NCI-H1092 treated with DMSO at 0.1 percent for 48 hours (cell line): Measurements from ENCODE around the gene FAT2.
"Not testable (repeated sequence)": the region's sequence is repeated elsewhere in the genome, so short reads cannot be mapped to it uniquely, and the experiment has no call there.

ENCODE experiments used
- DNase-seq: peaks from one replicate; lab custom pipeline; 2025; lab: John Stamatoyannopoulos, UW

The FAT2 gene

GRCh38 chr5:151581812-151582583, 9.1 kb downstream of the FAT2 start:
- DNase-seq, result no peak

GRCh38 chr5:151581347-151581746, 9.8 kb downstream of the FAT2 start:
- DNase-seq, result no peak

- DNase-seq, result no peak
Measured at GRCh38 chr5:151580858-151581257, 10.3 kb downstream of the FAT2 start.

GRCh38 chr5:151580239-151580638, 10.9 kb downstream of the FAT2 start:
- DNase-seq, result no peak

- not testable (repeated sequence) for DNase-seq
Measured at GRCh38 chr5:151579146-151579545, 12.0 kb downstream of the FAT2 start.

GRCh38 chr5:151578326-151579025, 12.7 kb downstream of the FAT2 start:
- DNase-seq, result no peak

- DNase-seq, result no peak
Measured at GRCh38 chr5:151577566-151577965, 13.6 kb downstream of the FAT2 start.

- no peak for DNase-seq
Measured at GRCh38 chr5:151574444-151574996, 16.6 kb downstream of the FAT2 start.

- DNase-seq, result no peak
Measured at GRCh38 chr5:151572657-151573368, 18.3 kb downstream of the FAT2 start.

GRCh38 chr5:151571270-151572173, 19.6 kb downstream of the FAT2 start:
- no peak for DNase-seq

GRCh38 chr5:151570512-151571269, 20.4 kb downstream of the FAT2 start:
- DNase-seq, result no peak

GRCh38 chr5:151570058-151570457, 21.1 kb downstream of the FAT2 start:
- DNase-seq, result no peak

- DNase-seq, result no peak
Measured at GRCh38 chr5:151569132-151570046, 21.7 kb downstream of the FAT2 start.

GRCh38 chr5:151568036-151568435, 23.1 kb downstream of the FAT2 start:
- no peak for DNase-seq

GRCh38 chr5:151565971-151566370, 25.2 kb downstream of the FAT2 start:
- DNase-seq, result no peak

- peak; percentile 9 for DNase-seq
Measured at GRCh38 chr5:151562019-151562707, 29.0 kb downstream of the FAT2 start.

GRCh38 chr5:151557951-151558350, 33.2 kb downstream of the FAT2 start:
- no peak for DNase-seq

GRCh38 chr5:151557466-151557865, 33.7 kb downstream of the FAT2 start:
- no peak for DNase-seq

- no peak for DNase-seq
Measured at GRCh38 chr5:151556806-151557205, 34.3 kb downstream of the FAT2 start.
